ENCODE data around the gene FAM234A.
"Not testable (repeated sequence)": the region's sequence is repeated elsewhere in the genome, so short reads cannot be mapped to it uniquely, and the experiment has no call there.

FAM234A gene

GRCh38 chr16:192686-193085 lies 41.9 kb upstream of the FAM234A start:
- no peak for TF ChIP-seq CTCF (conservative IDR thresholded peaks at IDR 0.05)
- H3K27ac ChIP-seq: no peak overlapping the region

- no peak overlapping the region for H3K27ac ChIP-seq
- no peak for TF ChIP-seq CTCF (conservative IDR thresholded peaks at IDR 0.05)
Observed at GRCh38 chr16:193441-193840, 41.2 kb upstream of the FAM234A start.

- H3K27ac ChIP-seq: no peak overlapping the region
- TF ChIP-seq CTCF (conservative IDR thresholded peaks at IDR 0.05): no peak
Observed at GRCh38 chr16:194516-194915, 40.1 kb upstream of the FAM234A start.

- TF ChIP-seq CTCF (conservative IDR thresholded peaks at IDR 0.05): no peak
- H3K27ac ChIP-seq: no peak overlapping the region
Observed at GRCh38 chr16:200388-200787, 34.2 kb upstream of the FAM234A start.

GRCh38 chr16:203246-203645 lies 31.4 kb upstream of the FAM234A start:
- no peak overlapping the region for H3K27ac ChIP-seq
- TF ChIP-seq CTCF (conservative IDR thresholded peaks at IDR 0.05): no peak

GRCh38 chr16:204046-204445 lies 30.6 kb upstream of the FAM234A start:
- H3K27ac ChIP-seq: not testable (repeated sequence)

- not testable (repeated sequence) for H3K27ac ChIP-seq
Observed at GRCh38 chr16:209359-209758, 25.3 kb upstream of the FAM234A start.

- not testable (repeated sequence) for H3K27ac ChIP-seq
Observed at GRCh38 chr16:211631-212180, 22.9 kb upstream of the FAM234A start.

- no peak overlapping the region for H3K27ac ChIP-seq
- no peak for TF ChIP-seq CTCF (conservative IDR thresholded peaks at IDR 0.05)
Observed at GRCh38 chr16:212999-213398, 21.6 kb upstream of the FAM234A start.

Measured in VCaP (cell line).